ENCODE measurements around the gene LUZP2.
"Not testable (repeated sequence)": the region's sequence is repeated elsewhere in the genome, so short reads cannot be mapped to it uniquely, and the experiment has no call there.

Gene LUZP2

DNA sequence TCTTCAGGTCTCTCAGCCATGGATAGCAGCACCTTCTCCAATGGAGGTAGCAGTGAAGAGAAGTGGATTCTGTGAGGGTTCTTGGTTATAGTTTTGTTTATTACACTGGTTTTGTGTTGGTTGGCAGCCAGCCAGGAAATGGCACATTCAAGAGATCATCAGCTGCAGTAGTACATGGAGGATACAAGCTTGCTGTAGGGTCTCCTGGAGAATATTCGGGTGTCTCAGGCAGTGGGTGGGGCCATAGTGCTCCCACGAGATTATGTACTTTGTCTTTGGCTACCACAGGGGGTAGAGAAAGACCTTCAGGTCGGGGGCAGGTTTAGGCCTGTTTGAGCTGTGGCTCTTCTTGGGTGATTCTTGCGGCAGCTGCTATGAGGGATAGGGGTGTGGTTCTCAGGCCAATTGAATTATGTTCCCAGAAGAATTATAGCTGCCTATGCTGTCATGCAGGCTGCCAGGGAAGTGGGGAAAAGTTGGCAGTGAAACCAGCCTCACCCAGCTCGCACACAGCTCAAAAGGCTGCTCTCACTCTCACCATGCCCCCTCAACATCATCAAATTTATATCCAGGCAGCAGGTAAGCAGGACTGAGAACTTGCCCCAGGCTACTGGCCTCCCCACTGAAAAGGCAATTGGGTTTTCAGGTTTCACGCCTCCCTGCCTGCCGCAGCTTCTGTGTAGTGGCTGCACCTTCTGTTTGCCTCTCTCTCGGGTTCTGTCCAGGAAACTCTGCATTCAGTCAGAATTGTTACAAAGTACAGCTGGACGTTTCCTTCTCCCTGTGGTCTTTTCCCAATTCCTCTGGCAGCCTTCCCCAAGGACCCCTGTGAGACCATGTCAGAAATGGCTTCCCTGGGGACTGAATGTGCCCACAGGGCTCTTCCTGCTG, 435.5 kb downstream of the LUZP2 start:
- DNase-seq = no peak

GRCh38 chr11:24934733-24935439, 438.0 kb downstream of the LUZP2 start:
- no peak for DNase-seq

DNA sequence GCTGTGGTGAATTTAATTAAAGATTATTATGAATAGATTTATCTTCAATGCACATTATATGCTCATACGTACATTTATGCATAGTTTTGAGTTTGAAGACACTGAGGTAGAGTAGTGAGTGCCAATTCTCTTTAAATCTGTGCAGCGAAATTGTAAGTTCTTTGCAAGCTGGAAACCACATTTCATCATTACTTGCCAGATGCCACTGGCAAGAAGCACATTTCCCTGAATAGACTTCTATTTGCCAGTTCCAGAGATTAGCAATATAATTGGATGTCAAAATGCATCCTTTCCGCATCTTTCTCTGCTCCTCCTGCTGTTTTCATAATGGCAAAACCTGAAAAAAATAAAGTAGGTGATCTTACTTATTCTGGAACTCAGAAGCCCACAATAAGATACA, 448.0 kb downstream of the LUZP2 start:
- DNase-seq = no peak

DNA sequence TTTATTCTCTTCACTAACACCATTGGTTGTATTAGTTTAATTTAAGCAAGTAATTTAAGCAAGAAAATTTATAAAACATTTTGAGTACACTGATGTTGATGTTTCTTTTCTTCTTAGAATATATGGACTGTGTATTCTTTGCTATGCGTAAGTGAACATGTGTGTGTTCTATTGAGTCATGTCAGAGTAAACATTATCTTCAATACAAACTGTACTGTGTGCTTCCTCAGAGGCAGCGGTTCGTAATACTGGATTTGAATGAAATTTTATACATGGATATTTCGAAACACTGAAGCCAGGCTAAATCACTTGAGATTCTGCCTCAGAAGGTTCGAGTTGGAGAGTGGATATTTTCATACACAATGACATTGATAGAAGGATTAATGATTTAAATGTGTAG, 452.6 kb downstream of the LUZP2 start:
- DNase-seq = no peak

DNA sequence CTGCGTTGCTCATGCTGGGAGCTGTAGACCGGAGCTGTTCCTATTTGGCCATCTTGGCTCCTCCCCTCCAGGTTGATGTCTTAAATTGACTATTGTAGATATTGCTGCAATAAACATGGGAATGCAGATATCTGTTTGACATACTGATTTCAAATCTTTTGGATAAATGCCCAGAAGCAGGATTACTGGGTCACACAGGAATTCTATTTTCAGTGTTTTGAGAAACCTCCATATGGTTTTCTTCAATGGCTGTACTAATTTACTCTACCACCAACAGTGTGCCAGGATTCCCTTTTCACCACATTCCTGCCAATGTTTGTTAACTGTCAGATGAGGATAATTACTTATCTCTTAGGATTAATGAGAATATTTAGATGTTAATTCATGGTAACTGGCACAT, 467.0 kb downstream of the LUZP2 start:
- DNase-seq = no peak

DNA sequence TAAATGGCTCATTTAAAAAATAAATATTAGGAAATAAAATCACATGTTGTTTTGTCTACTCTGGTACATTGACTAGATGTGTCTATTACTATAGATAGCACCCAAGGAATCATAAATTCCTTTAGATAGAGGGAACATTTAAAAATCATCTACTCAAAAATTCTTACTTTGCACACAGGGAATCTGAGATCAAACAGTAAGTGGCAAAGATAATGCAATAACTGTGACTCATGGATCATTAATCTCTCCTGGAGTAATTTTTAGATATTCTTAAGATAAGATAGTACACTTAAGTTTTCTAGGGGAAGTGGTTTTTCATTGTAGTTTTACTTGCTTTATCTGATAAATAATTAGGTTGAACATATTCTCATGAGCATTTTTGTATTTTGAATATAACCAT, 468.9 kb downstream of the LUZP2 start:
- no peak for DNase-seq

- DNase-seq = not testable (repeated sequence)
These were observed 497.1 kb downstream of the LUZP2 start for GRCh38 chr11:24993903-24994302.

- not testable (repeated sequence) for DNase-seq
These were observed 503.1 kb downstream of the LUZP2 start for GRCh38 chr11:24999929-25000328.

DNA sequence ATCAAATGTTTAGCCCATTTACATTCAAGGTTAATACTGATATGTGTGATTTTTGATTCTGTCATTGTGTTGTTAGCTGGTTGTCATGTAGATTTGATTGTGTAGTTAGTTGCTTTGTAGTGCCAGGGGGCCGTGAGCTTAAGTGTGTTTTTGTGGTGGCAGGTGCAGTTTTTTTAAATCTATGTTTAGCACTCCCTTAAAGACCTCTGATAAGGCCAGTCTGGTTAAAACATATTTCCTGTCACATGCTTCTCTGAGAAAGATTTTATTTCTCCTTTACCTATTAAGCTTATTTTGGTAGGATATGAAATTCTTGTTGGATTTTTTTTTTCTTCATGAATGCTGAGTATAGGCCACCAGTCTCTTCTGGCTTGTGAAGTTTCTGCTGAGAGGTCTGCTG, 540.6 kb downstream of the LUZP2 start:
- DNase-seq = no peak

DNA sequence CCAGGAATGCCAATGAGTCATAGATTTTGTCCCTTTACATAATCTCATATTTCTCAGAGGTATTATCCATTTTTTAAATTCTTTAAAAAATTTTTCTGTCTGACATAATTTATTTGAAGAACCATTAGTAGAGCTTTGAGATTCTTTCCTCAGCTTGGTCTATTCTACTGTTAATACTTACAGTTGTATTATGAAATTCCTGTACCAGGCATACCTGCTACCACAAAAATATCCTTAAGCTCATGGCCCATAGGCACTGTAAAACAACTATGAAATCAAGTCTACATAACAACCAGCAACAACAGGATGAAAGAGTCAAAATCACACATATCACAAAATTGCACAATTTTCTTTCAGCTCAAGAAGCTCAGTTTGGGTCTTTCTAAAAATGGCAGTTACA, 541.3 kb downstream of the LUZP2 start:
- DNase-seq = no peak

GRCh38 chr11:25039165-25039564, 542.3 kb downstream of the LUZP2 start:
- DNase-seq = no peak

GRCh38 chr11:25048632-25049031, 551.8 kb downstream of the LUZP2 start:
- DNase-seq = no peak

- DNase-seq = no peak
These were observed 556.0 kb downstream of the LUZP2 start for GRCh38 chr11:25052844-25053243.

GRCh38 chr11:25057861-25058260, 561.0 kb downstream of the LUZP2 start:
- DNase-seq = no peak

DNA sequence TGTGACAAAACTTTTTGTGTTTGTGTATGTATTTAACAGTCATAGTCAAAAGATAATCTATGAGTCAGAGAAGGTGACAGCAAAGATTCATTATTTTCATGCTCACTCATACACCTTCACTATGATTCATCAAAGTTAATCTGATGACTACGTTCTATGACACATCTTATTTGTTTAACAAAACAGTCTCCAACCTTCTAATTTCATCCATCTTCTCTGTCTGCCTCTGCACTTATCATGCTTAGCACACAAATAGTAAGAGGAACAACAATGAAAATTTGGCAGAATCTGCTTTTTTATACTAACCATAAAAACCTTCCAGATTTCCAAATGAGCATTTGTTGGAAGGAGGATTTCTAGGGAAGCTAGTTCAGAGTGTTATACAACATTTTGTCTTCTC, 568.9 kb downstream of the LUZP2 start:
- DNase-seq = peak in 1 of 2 experiments; percentile 36

GRCh38 chr11:25066706-25067105, 569.9 kb downstream of the LUZP2 start:
- no peak for DNase-seq

DNA sequence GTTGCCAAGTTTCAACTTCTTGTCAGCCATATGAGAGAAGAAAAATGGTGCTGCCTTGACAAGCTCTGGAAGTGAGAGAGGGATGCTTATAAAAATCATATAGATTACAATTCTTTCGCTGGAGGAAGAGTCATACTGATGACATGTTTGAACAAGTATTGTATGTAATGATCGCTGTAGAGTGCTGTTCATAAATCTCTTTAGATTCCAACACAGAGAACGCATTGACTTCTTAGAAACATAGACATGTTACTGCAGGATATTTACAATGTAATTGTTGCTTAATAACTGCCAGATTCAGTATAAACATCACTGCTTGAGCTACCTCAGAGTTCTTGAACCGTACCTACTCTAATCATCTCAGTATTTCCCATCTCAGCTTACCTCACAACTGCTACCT, 571.6 kb downstream of the LUZP2 start:
- DNase-seq = no peak

- no peak for DNase-seq
These were observed 597.4 kb downstream of the LUZP2 start for GRCh38 chr11:25094085-25094802.

DNA sequence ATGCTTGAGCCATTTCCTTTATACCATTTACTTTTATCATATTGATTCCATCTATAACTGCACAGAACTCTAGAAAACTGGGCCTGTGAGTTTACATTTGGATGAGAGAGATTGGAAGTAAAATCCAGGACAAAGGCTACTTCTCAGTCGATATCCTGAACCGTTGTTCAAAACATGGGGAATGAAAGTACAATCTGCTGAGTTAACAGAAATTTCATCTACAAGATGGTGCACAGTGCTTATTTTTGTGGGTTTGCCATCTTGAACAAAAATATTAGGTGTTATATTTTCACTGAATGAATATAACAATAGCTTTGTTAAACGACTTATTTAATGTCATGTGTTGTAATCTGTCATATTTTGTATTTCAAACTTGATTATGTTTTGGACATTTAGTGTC, 622.6 kb downstream of the LUZP2 start:
- no peak for DNase-seq

Measured in NCI-H526 (cell line).